HCT116 (cell line): Measurements from ENCODE around the gene NIPAL4.

Source experiments
- CTCF ChIP-seq, 3 experiments: fragments of 200-600 bp in 1 of 3; sonication (generic) in 1 of 3; IDR thresholded peaks in 2 of 3; conservative IDR thresholded peaks in 1 of 3; 2 replicates each; pipeline ENCODE4 v1.5.1; 2012 to 2017; ENCODE audit warnings: low read depth in 2 of 3, low read length in 2 of 3, antibody characterized with exemption in 1 of 3, borderline replicate concordance in 1 of 3, control low read depth in 1 of 3, mild to moderate bottlenecking in 1 of 3, mixed read lengths in 1 of 3, mixed run types in 1 of 3, moderate library complexity in 1 of 3; ENCODE audit not compliant: insufficient read depth in 1 of 3
- MAX ChIP-seq: IDR thresholded peaks from 2 replicates; pipeline ENCODE4 v1.6.1; 2012
- POLR2A ChIP-seq: IDR thresholded peaks from 2 replicates; pipeline ENCODE4 v1.7.0; 2011; ENCODE audit warnings: borderline replicate concordance; ENCODE audit not compliant: insufficient read depth, insufficient read length; ENCODE audit errors: extremely low read depth
- POLR2AphosphoS5 ChIP-seq: IDR thresholded peaks from 2 replicates; pipeline ENCODE4 v1.6.1; 2011; ENCODE audit warnings: mild to moderate bottlenecking, low read depth, low read length, moderate library complexity
- SIN3A ChIP-seq: IDR thresholded peaks from 2 replicates; pipeline ENCODE4 v1.6.1; 2012; ENCODE audit warnings: low read depth
- SP1 ChIP-seq: IDR thresholded peaks from 2 replicates; pipeline ENCODE4 v1.6.1; 2012; ENCODE audit warnings: low read depth
- SRF ChIP-seq: IDR thresholded peaks from 2 replicates; pipeline ENCODE4 v1.6.1; 2012; ENCODE audit warnings: low read depth
- YY1 ChIP-seq: IDR thresholded peaks from 2 replicates; pipeline ENCODE4 v1.6.1; 2011; ENCODE audit warnings: low read length, low read depth, moderate library complexity, mild to moderate bottlenecking; ENCODE audit not compliant: insufficient replicate concordance; ENCODE audit errors: extremely low read depth
- ZBTB33 ChIP-seq: IDR thresholded peaks from 2 replicates; pipeline ENCODE4 v1.6.1; 2011; ENCODE audit warnings: mild to moderate bottlenecking, low read length, moderate library complexity; ENCODE audit not compliant: insufficient replicate concordance; ENCODE audit errors: extremely low read depth

GRCh38 chr5:157519579-157520253, 59.7 kb downstream of the NIPAL4 start:
- TF ChIP-seq SRF (no peak), CTCF (IDR thresholded peaks at IDR 0.05 in 2 of 3, conservative IDR thresholded peaks at IDR 0.05 in 1 of 3; ENCODE audit: borderline replicate concordance in 1 of 3, insufficient read depth in 1 of 3, low read depth in 2 of 3, low read length in 2 of 3) (no peak), ZBTB33 (no peak), YY1 (no peak), POLR2A (no peak), SP1 (no peak), MAX (no peak), POLR2AphosphoS5 (no peak), SIN3A (no peak)
